HEK293 (cell line): ENCODE data around the gene RNASEH1.
"Not testable (repeated sequence)": the region's sequence is repeated elsewhere in the genome, so short reads cannot be mapped to it uniquely, and the experiment has no call there.

Source experiments
- CTCF ChIA-PET: fragments of 350-600 bp; formaldehyde crosslinking; extraction: SDS; loops from one replicate; lab custom pipeline; 2021; ENCODE audit warnings: antibody characterized with exemption; lab: Yijun Ruan, JAX
- POLR2A ChIA-PET: fragments of 300-600 bp; formaldehyde crosslinking; extraction: SDS; loops from one replicate; lab custom pipeline; 2020; ENCODE audit warnings: antibody characterized with exemption, inconsistent platforms; lab: Yijun Ruan, JAX
- H3K27ac ChIP-seq: fragments of 200-500 bp; sonication (Bioruptor generic); 2 replicates; pipeline ENCODE4 v1.5.1; 2014; ENCODE audit warnings: low read depth, low read length, control low read depth, inconsistent platforms; ENCODE audit errors: extremely low read depth
- H3K36me3 ChIP-seq, 2 experiments: fragments of 200-500 bp in 1 of 2; sonication (Bioruptor generic) in 1 of 2; 1 replicate in 1 of 2; 2 replicates in 1 of 2; pipeline ENCODE4 v1.5.1; 2014 to 2017; ENCODE audit warnings: inconsistent platforms in 2 of 2, low read length in 2 of 2; ENCODE audit not compliant: control insufficient read depth in 2 of 2, insufficient read depth in 1 of 2
- H3K4me1 ChIP-seq: fragments of 200-500 bp; sonication (Bioruptor generic); 2 replicates; pipeline ENCODE4 v1.5.1; 2014; ENCODE audit warnings: mild to moderate bottlenecking, low read length, inconsistent platforms; ENCODE audit not compliant: control insufficient read depth, insufficient read depth
- H3K4me3 ChIP-seq: 2 replicates; pipeline ENCODE4 v1.5.1; 2011; ENCODE audit warnings: low read depth, mild to moderate bottlenecking, control low read depth, low read length, moderate library complexity
- H3K9me3 ChIP-seq: fragments of 200-500 bp; sonication (Bioruptor generic); 2 replicates; pipeline ENCODE4 v1.5.1; 2014; ENCODE audit warnings: low read depth, low read length, inconsistent platforms; ENCODE audit not compliant: control insufficient read depth, insufficient read depth
- SCRT1 ChIP-seq: fragments of 450-650 bp; formaldehyde crosslinking; IDR thresholded peaks from 2 replicates; pipeline ENCODE4 v1.5.1; 2016; ENCODE audit warnings: missing biosample characterization, missing genetic modification characterization, borderline replicate concordance
- SP2 ChIP-seq: fragments of 450-650 bp; formaldehyde crosslinking; IDR thresholded peaks from 2 replicates; pipeline ENCODE4 v1.5.1; 2016; ENCODE audit warnings: missing biosample characterization, missing genetic modification characterization
- ZFP3 ChIP-seq: fragments of 450-650 bp; formaldehyde crosslinking; IDR thresholded peaks from 2 replicates; pipeline ENCODE4 v1.5.1; 2016; ENCODE audit warnings: low read depth, missing biosample characterization, missing genetic modification characterization
- ZNF114 ChIP-seq: fragments of 450-650 bp; formaldehyde crosslinking; IDR thresholded peaks from 2 replicates; pipeline ENCODE4 v1.5.0; 2017; ENCODE audit warnings: missing biosample characterization, missing genetic modification characterization
- ZNF214 ChIP-seq: fragments of 450-650 bp; formaldehyde crosslinking; IDR thresholded peaks from 2 replicates; pipeline ENCODE4 v1.5.1; 2017; ENCODE audit warnings: missing biosample characterization, mild to moderate bottlenecking, missing genetic modification characterization, borderline replicate concordance
- ZNF23 ChIP-seq: fragments of 450-650 bp; formaldehyde crosslinking; IDR thresholded peaks from 2 replicates; pipeline ENCODE4 v1.5.1; 2016; ENCODE audit warnings: missing biosample characterization, missing genetic modification characterization, borderline replicate concordance
- ZNF311 ChIP-seq: fragments of 450-650 bp; formaldehyde crosslinking; IDR thresholded peaks from 2 replicates; pipeline ENCODE4 v1.5.1; 2017; ENCODE audit warnings: missing biosample characterization, missing genetic modification characterization, borderline replicate concordance
- ZNF341 ChIP-seq: fragments of 450-650 bp; formaldehyde crosslinking; IDR thresholded peaks from 2 replicates; pipeline ENCODE4; 2016; ENCODE audit warnings: low read depth, missing biosample characterization, missing genetic modification characterization
- ZNF423 ChIP-seq: fragments of 450-650 bp; formaldehyde crosslinking; IDR thresholded peaks from 2 replicates; pipeline ENCODE4 v1.5.1; 2016; ENCODE audit warnings: missing biosample characterization, missing genetic modification characterization
- ZNF473 ChIP-seq: fragments of 450-650 bp; formaldehyde crosslinking; IDR thresholded peaks from 2 replicates; pipeline ENCODE4 v1.5.1; 2017; ENCODE audit warnings: missing biosample characterization, missing genetic modification characterization
- ZNF571 ChIP-seq: fragments of 450-650 bp; formaldehyde crosslinking; IDR thresholded peaks from 2 replicates; pipeline ENCODE4 v1.5.0; 2017; ENCODE audit warnings: missing biosample characterization, missing genetic modification characterization
- ZNF654 ChIP-seq: fragments of 450-650 bp; formaldehyde crosslinking; IDR thresholded peaks from 2 replicates; pipeline ENCODE4 v1.5.1; 2016; ENCODE audit warnings: low read depth, missing biosample characterization, missing genetic modification characterization
- ZNF707 ChIP-seq: fragments of 450-650 bp; formaldehyde crosslinking; IDR thresholded peaks from 2 replicates; pipeline ENCODE4 v1.5.1; 2016; ENCODE audit warnings: missing biosample characterization, missing genetic modification characterization
- ZNF776 ChIP-seq: fragments of 450-650 bp; formaldehyde crosslinking; IDR thresholded peaks from 2 replicates; pipeline ENCODE4 v1.5.0; 2017; ENCODE audit warnings: missing biosample characterization, missing genetic modification characterization, borderline replicate concordance
- ZNF791 ChIP-seq: fragments of 450-650 bp; formaldehyde crosslinking; IDR thresholded peaks from 2 replicates; pipeline ENCODE4 v1.5.1; 2016; ENCODE audit warnings: missing biosample characterization, missing genetic modification characterization
- TF ChIP-seq, protein P1 (sequence below): fragments of 450-650 bp; formaldehyde crosslinking; IDR thresholded peaks from 2 replicates; pipeline ENCODE4 v1.5.1; 2016; ENCODE audit warnings: missing biosample characterization, missing genetic modification characterization
- TF ChIP-seq, protein P2 (sequence below): fragments of 450-650 bp; formaldehyde crosslinking; IDR thresholded peaks from 2 replicates; pipeline ENCODE4 v1.5.1; 2016; ENCODE audit warnings: missing biosample characterization, missing genetic modification characterization

The RNASEH1 gene

DNA sequence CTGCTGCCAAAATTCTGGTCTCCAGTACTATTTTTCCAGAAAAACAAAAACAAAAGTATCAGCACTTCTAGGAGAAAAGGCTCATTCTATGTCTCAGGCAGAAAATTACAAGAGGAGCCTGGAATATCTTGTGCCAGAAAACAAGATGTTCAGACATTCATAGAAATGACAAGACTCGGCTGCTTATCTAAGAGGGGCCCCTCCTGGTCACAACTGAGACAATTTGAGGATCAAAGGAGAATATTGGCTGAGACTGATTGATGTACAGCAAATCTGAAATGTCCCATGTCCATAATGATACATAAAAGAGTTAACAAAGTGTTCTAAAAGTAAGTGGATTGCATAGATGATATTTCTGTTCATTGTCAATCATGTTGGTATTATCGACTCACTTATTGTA is 14.5 kb upstream of the RNASEH1 start:
- Histone ChIP-seq H3K9me3 (no peaks in the 10 kb centered on the region), H3K27ac (no peak overlapping the region), H3K36me3 (peaks cover 10 to 27% of the 10 kb centered on the region in 2 experiments), H3K4me1 (0 out of 2 replicates have a peak, but pooled peaks cover 4% of the 10 kb centered on the region), H3K4me3 (no peak overlapping the region)
- ChIA-PET CTCF (interaction anchor here (0.6 to 1.3 kb wide), 2 partner anchors 11 to 44 kb away, joined by 3 read pairs; no protein-coding TSS in a partner anchor), POLR2A (interaction anchor here (2.5 to 2.6 kb wide), 2 partner anchors 15 to 54 kb away, joined by 8 to 20 read pairs; partner anchors contain the start of genes ADI1 and RNASEH1)
- TF ChIP-seq, protein P1, sequence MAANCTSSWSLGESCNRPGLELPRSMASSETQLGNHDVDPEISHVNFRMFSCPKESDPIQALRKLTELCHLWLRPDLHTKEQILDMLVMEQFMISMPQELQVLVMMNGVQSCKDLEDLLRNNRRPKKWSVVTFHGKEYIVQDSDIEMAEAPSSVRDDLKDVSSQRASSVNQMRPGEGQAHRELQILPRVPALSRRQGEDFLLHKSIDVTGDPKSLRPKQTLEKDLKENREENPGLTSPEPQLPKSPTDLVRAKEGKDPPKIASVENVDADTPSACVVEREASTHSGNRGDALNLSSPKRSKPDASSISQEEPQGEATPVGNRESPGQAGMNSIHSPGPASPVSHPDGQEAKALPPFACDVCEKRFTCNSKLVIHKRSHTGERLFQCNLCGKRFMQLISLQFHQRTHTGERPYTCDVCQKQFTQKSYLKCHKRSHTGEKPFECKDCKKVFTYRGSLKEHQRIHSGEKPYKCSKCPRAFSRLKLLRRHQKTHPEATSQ (tag by site-specific recombination) = no peak
- 0 out of 2 replicates have a peak, but pooled peaks have one; percentile 10 for TF ChIP-seq ZNF654 (tag by site-specific recombination)
- TF ChIP-seq, all 188 proteins: peak for 1

DNA sequence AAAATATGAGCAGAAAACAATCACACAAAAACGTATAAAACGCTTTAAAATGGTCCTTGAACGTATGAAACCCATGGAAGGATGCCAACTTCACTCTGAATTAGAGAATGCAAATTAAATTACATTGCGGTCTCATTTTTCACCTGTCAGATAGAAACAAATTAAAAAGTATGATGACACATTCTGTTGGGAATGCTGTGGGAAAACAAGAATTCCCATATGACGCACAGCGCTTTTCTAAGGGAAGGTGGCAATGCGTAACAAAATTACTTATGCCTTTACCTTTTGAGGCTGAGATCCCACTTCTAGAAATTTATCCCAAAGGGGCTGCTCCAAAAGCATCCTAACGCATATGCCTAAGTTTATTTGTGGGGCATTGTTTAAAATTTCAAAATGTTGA is 13.2 kb upstream of the RNASEH1 start:
- TF ChIP-seq SP2 (tag by site-specific recombination) = no peak
- no peak for TF ChIP-seq ZNF791 (tag by site-specific recombination)
- no peak for TF ChIP-seq ZNF423 (tag by site-specific recombination)
- TF ChIP-seq ZNF707 (tag by site-specific recombination) = no peak
- TF ChIP-seq ZNF341 (tag by site-specific recombination) = no peak
- no peak for TF ChIP-seq ZNF571 (tag by site-specific recombination)
- TF ChIP-seq ZNF23 = no peak
- TF ChIP-seq ZNF214 (tag by site-specific recombination) = no peak
- no peak for TF ChIP-seq ZNF473
- no peak for TF ChIP-seq ZFP3 (tag by site-specific recombination)
- no peak for TF ChIP-seq ZNF311
- TF ChIP-seq, protein P2, sequence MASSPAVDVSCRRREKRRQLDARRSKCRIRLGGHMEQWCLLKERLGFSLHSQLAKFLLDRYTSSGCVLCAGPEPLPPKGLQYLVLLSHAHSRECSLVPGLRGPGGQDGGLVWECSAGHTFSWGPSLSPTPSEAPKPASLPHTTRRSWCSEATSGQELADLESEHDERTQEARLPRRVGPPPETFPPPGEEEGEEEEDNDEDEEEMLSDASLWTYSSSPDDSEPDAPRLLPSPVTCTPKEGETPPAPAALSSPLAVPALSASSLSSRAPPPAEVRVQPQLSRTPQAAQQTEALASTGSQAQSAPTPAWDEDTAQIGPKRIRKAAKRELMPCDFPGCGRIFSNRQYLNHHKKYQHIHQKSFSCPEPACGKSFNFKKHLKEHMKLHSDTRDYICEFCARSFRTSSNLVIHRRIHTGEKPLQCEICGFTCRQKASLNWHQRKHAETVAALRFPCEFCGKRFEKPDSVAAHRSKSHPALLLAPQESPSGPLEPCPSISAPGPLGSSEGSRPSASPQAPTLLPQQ (tag by site-specific recombination) = no peak
- TF ChIP-seq ZNF114 (tag by site-specific recombination) = no peak
- TF ChIP-seq ZNF776 (tag by site-specific recombination) = no peak
- TF ChIP-seq SCRT1 (tag by site-specific recombination) = no peak
- 0 out of 2 replicates have a peak, but pooled peaks cover 4% of the 10 kb centered on the region for H3K4me1 ChIP-seq
- no peaks in the 10 kb centered on the region for H3K9me3 ChIP-seq
- H3K4me3 ChIP-seq = no peak overlapping the region
- CTCF ChIA-PET = interaction anchor here (0.7 kb wide), 1 partner anchor 265 kb away, joined by 4 read pairs; no protein-coding TSS in a partner anchor
- peaks cover 0 to 14% of the 10 kb centered on the region in 2 experiments; a peak in 1 of 3 replicates for H3K36me3 ChIP-seq
- POLR2A ChIA-PET = no interaction called here
- no peak overlapping the region for H3K27ac ChIP-seq

DNA sequence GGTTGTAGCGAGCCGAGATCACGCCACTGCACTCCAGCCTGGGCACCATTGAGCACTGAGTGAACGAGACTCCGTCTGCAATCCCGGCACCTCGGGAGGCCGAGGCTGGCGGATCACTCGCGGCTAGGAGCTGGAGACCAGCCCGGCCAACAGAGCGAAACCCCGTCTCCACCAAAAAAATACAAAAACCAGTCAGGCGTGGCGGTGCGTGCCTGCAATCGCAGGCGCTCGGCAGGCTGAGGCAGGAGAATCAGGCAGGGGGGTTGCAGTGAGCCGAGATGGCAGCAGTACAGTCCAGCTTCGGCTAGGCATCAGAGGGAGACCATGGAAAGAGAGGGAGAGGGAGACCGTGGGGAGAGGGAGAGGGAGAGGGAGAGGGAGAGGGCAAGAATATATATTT is 11.5 kb upstream of the RNASEH1 start:
- H3K9me3 ChIP-seq, H3K4me1 ChIP-seq, POLR2A ChIA-PET, CTCF ChIA-PET, H3K36me3 ChIP-seq, H3K27ac ChIP-seq, H3K4me3 ChIP-seq: not testable (repeated sequence)
